ENCODE results near the gene ABHD16B.
"Not testable (repeated sequence)": the region's sequence is repeated elsewhere in the genome, so short reads cannot be mapped to it uniquely, and the experiment has no call there.

Gene ABHD16B

GRCh38 chr20:63834491-63834880 lies 26.8 kb upstream of the ABHD16B start:
- no peak for DNase-seq (ENCODE audit: low spot score)

GRCh38 chr20:63835021-63835858 lies 26.1 kb upstream of the ABHD16B start:
- DNase-seq (ENCODE audit: low spot score): peak; percentile 96

DNA sequence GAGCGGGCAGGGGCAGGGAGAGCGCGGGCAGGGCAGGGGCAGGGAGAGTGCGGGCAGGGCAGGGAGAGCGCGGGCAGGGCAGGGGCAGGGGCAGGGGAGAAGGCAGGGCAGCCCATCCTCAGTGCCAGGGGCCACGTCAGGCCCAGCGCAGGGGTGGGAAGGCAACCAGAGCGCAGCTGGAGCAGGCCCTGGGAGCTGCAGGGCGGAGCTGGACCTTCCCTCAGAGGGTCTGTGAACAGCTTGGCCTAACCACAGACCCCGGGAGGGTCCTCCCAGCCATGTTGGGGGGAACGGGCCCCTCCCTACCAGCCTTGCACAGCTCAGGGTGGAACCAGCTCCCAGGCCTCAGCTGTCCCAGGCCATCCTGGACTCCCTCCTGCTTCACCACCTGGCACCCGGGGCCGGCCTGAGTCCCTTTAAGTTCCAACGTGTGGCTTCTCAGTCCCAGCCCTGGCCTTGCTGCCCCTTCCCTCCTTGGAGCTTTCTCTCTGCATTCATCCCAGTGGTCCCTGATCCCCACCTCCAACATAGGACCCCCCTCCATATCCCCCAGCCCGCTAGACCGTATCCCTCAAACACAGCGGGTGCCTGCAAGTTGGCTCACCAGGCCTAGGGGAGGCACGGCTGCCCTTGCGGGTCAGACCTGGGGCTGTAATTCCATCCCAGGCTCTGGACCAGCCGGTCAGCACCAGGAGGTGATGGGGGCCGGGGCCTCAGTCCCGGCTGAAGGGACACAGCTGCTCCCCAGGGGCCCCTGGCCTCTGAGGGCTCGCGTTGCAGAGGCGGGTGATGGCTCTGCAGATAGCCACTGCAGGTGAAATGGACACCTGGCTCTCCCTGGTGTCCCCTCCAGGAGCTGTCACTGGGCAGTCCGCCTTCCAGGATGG lies 24.6 kb upstream of the ABHD16B start:
- DNase-seq (ENCODE audit: low spot score): no peak

- no peak for DNase-seq (ENCODE audit: low spot score)
These were observed 23.8 kb upstream of the ABHD16B start for GRCh38 chr20:63837479-63837878.

DNA sequence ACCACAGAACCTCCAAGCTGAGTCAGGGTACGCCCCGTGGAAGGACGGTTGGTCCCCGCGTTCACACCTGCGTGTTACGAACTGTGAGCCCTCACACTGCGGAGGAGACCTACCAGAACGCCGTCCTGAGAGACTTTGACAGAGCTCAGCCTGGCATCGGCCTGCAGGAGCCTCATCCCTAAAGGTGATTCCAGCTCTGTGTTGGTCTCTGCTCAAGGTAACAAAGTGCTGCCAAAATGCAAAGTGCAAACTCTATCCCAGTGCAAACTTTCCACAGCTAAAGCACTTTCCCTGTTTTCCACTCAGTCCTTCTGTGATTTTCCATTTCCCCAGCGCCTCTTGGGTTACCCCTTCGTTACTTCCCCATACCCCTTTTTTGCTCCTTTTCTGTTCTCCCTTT lies 21.7 kb upstream of the ABHD16B start:
- DNase-seq (ENCODE audit: low spot score): no peak

GRCh38 chr20:63840405-63840828 lies 20.9 kb upstream of the ABHD16B start:
- no peak for DNase-seq (ENCODE audit: low spot score)

- no peak for DNase-seq (ENCODE audit: low spot score)
These were observed 19.0 kb upstream of the ABHD16B start for GRCh38 chr20:63842258-63842657.

DNA sequence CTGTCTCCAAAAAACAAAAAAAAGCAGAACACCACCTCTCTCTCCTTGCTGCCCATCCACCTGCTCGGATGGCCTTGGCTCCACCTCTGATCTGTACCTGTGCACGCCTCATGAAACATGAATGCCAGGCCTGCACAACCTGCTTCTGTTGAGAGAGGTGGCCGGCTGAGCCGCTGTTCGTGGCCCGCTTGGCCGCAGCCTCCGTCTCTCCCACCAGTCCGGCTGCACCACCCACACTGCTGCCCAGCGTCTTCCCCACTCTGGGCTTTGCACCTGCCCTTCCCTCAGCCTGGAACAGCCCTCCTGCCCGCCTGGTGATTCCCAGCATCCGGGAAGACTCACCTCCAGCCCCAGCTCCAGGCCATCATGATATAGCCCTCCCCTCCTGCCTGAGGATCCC lies 18.1 kb upstream of the ABHD16B start:
- no peak for DNase-seq (ENCODE audit: low spot score)

- DNase-seq (ENCODE audit: low spot score): no peak
These were observed 17.5 kb upstream of the ABHD16B start for GRCh38 chr20:63843778-63844177.

DNA sequence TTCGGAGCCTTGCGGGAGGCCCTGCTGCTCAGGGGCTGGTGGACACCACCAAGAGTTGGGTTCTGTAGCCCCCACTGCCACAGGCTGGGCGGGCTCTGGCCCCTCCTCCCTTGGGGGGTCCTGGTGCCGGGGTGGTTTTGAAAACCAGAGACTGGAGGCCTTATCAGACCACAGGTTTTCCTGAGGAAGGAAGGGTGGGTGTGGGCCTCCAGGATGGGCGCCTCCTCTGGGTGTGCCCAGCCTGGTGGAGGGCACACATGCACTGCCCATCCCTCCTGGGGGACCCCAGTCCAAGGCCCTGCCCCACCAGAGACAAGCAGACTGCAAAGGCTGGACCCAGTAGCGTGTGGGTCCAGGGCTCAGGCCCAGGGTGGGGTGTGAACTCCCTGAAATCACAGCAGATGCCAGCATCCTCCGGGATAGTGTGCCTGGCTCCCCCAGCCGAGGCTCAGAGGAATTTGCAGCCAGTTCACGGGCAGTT lies 16.7 kb upstream of the ABHD16B start:
- DNase-seq (ENCODE audit: low spot score): no peak

GRCh38 chr20:63846128-63846771 lies 15.0 kb upstream of the ABHD16B start:
- DNase-seq (ENCODE audit: low spot score): no peak

- DNase-seq (ENCODE audit: low spot score): no peak
These were observed 14.4 kb upstream of the ABHD16B start for GRCh38 chr20:63846888-63847236.

- DNase-seq (ENCODE audit: low spot score): no peak
These were observed 13.9 kb upstream of the ABHD16B start for GRCh38 chr20:63847237-63848002.

- no peak for DNase-seq (ENCODE audit: low spot score)
These were observed 13.0 kb upstream of the ABHD16B start for GRCh38 chr20:63848003-63848911.

GRCh38 chr20:63850689-63851547 lies 10.4 kb upstream of the ABHD16B start:
- DNase-seq (ENCODE audit: low spot score): no peak

- not testable (repeated sequence) for DNase-seq (ENCODE audit: low spot score)
These were observed 9.8 kb upstream of the ABHD16B start for GRCh38 chr20:63851548-63851943.

- not testable (repeated sequence) for DNase-seq (ENCODE audit: low spot score)
These were observed 7.6 kb upstream of the ABHD16B start for GRCh38 chr20:63853733-63854068.

DNA sequence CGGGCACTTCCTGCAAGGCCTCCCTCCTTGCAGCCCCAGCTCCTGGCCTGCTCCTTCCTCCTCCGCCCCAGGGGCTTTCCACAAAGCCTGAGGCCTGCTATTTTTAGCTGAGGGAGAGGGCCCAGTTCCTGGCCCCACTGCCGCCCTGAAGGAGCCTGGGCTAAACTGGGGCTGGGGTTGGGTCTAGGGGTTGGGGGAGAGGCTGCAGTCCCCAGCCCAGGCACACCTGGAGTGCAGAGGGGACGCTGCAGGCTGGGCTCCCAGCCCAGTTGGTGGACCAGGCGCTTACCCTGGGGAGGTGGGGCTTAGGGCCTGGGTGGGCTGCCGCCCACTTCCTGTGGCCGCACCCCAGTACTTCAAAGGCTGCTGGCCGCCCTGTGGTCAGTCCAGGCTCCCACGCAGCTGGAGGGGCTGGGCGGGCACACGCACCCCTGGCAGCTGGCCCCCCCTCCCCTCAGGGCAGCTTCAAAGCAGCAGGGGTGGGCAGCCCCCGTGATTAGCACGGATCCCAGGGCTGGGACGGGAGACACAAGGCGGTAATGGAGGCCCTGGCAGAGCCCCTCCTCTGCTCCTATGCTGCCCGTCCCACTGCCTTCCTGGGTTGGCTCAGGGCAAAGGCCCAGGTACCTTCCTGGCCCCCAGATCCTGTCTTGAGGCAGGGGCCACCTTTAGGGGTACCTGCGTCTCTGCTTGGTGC lies 7.1 kb upstream of the ABHD16B start:
- no peak for DNase-seq (ENCODE audit: low spot score)
